ENCODE data around the gene VEGFB. TPM values are rescaled to one million over a fixed set of nuclear protein-coding genes. Genes with fewer than 3 reads are reported as not detected.
"Not testable (repeated sequence)": the region's sequence is repeated elsewhere in the genome, so short reads cannot be mapped to it uniquely, and the experiment has no call there.

VEGFB gene
- total RNA-seq, 2 donors from 2014 or later: 58.9 to 78.4 TPM

- peaks cover 15% of the 10 kb centered on the region for H3K4me1 ChIP-seq (ENCODE audit: control insufficient read depth, insufficient read depth, low read length)
- no peaks in the 10 kb centered on the region for H3K9me3 Mint-ChIP-seq
- H3K9me3 ChIP-seq (ENCODE audit: control insufficient read depth, low read length): no peaks in the 10 kb centered on the region
- 83% methylated on average over 6 of the region's 6 CpGs; no CpG with 5 or more reads in 1 of the 2 experiments for WGBS, 2 experiments (ENCODE audit: insufficient coverage in 1 of 2, insufficient read length in 1 of 2)
- no peaks in the 10 kb centered on the region for H3K27me3 ChIP-seq (ENCODE audit: control insufficient read depth, insufficient read depth, low read length, poor library complexity, severe bottlenecking)
- H3K36me3 ChIP-seq (ENCODE audit: control insufficient read depth, insufficient read depth, low read length): peaks cover 20% of the 10 kb centered on the region
- DNase-seq: no peak
- peak overlapping the region; percentile 96 for H3K4me3 ChIP-seq (ENCODE audit: low read length)
- H3K36me3 Mint-ChIP-seq (ENCODE audit: low read depth): peaks cover 16% of the 10 kb centered on the region
- H3K27me3 Mint-ChIP-seq (ENCODE audit: insufficient read depth): no peaks in the 10 kb centered on the region
- no peak overlapping the region for H3K27ac ChIP-seq (ENCODE audit: low read depth, low read length)
- H3K27ac Mint-ChIP-seq: no peak overlapping the region
- no peak for TF ChIP-seq CTCF (conservative IDR thresholded peaks at IDR 0.05)
- peak overlapping the region; percentile 86 for H3K4me3 Mint-ChIP-seq
- H3K4me1 Mint-ChIP-seq: peaks cover 29% of the 10 kb centered on the region
- H3K9ac ChIP-seq (ENCODE audit: extremely low read depth, low read length, poor library complexity, severe bottlenecking): peak overlapping the region; percentile 82
Measured at GRCh38 chr11:64244966-64245365, 10.6 kb downstream of the VEGFB start.

GRCh38 chr11:64245401-64245796, 11.0 kb downstream of the VEGFB start:
- Histone ChIP-seq H3K9ac (ENCODE audit: extremely low read depth, low read length, poor library complexity, severe bottlenecking) (peak overlapping the region; percentile 82), H3K36me3 (ENCODE audit: control insufficient read depth, insufficient read depth, low read length) (peaks cover 20% of the 10 kb centered on the region), H3K27ac (ENCODE audit: low read depth, low read length) (no peak overlapping the region), H3K4me3 (ENCODE audit: low read length) (peak overlapping the region; percentile 96), H3K4me1 (ENCODE audit: control insufficient read depth, insufficient read depth, low read length) (peaks cover 15% of the 10 kb centered on the region), H3K9me3 (ENCODE audit: control insufficient read depth, low read length) (no peaks in the 10 kb centered on the region), H3K27me3 (ENCODE audit: control insufficient read depth, insufficient read depth, low read length, poor library complexity, severe bottlenecking) (no peaks in the 10 kb centered on the region)
- H3K27ac Mint-ChIP-seq: peak overlapping the region; percentile 88
- WGBS, 2 experiments (ENCODE audit: insufficient coverage in 1 of 2, insufficient read length in 1 of 2): 35% methylated on average over 6 of the region's 6 CpGs; no CpG with 5 or more reads in 1 of the 2 experiments
- H3K4me3 Mint-ChIP-seq: peak overlapping the region; percentile 86
- no peak for TF ChIP-seq CTCF (conservative IDR thresholded peaks at IDR 0.05)
- peaks cover 27% of the 10 kb centered on the region for H3K4me1 Mint-ChIP-seq
- peaks cover 16% of the 10 kb centered on the region for H3K36me3 Mint-ChIP-seq (ENCODE audit: low read depth)
- no peak for DNase-seq
- no peaks in the 10 kb centered on the region for H3K27me3 Mint-ChIP-seq (ENCODE audit: insufficient read depth)
- H3K9me3 Mint-ChIP-seq: no peaks in the 10 kb centered on the region

- Histone ChIP-seq H3K9me3 (ENCODE audit: control insufficient read depth, low read length) (no peaks in the 10 kb centered on the region), H3K27me3 (ENCODE audit: control insufficient read depth, insufficient read depth, low read length, poor library complexity, severe bottlenecking) (no peaks in the 10 kb centered on the region), H3K27ac (ENCODE audit: low read depth, low read length) (peak overlapping the region; percentile 60), H3K4me1 (ENCODE audit: control insufficient read depth, insufficient read depth, low read length) (peaks cover 15% of the 10 kb centered on the region), H3K4me3 (ENCODE audit: low read length) (peak overlapping the region; percentile 96), H3K36me3 (ENCODE audit: control insufficient read depth, insufficient read depth, low read length) (peaks cover 20% of the 10 kb centered on the region), H3K9ac (ENCODE audit: extremely low read depth, low read length, poor library complexity, severe bottlenecking) (peak overlapping the region; percentile 82)
- Mint-ChIP-seq H3K27me3 (ENCODE audit: insufficient read depth) (no peaks in the 10 kb centered on the region), H3K36me3 (ENCODE audit: low read depth) (peaks cover 16% of the 10 kb centered on the region), H3K4me3 (peak overlapping the region; percentile 86), H3K4me1 (peaks cover 28% of the 10 kb centered on the region), H3K27ac (peak overlapping the region; percentile 88), H3K9me3 (no peaks in the 10 kb centered on the region)
- peak; percentile 80 for DNase-seq
- TF ChIP-seq CTCF (conservative IDR thresholded peaks at IDR 0.05): no peak
- WGBS, 2 experiments (ENCODE audit: insufficient coverage in 1 of 2, insufficient read length in 1 of 2): 0% methylated on average over 16 to 46 of the region's 46 CpGs
Measured at GRCh38 chr11:64245797-64246620, 11.6 kb downstream of the VEGFB start.

GRCh38 chr11:64246621-64246870, 12.2 kb downstream of the VEGFB start:
- Histone ChIP-seq H3K4me1 (ENCODE audit: control insufficient read depth, insufficient read depth, low read length) (peaks cover 15% of the 10 kb centered on the region), H3K4me3 (ENCODE audit: low read length) (peak overlapping the region; percentile 96), H3K36me3 (ENCODE audit: control insufficient read depth, insufficient read depth, low read length) (peaks cover 20% of the 10 kb centered on the region)
- H3K27me3 Mint-ChIP-seq (ENCODE audit: insufficient read depth); H3K9me3 Mint-ChIP-seq; H3K9ac ChIP-seq (ENCODE audit: extremely low read depth, low read length, poor library complexity, severe bottlenecking); H3K9me3 ChIP-seq (ENCODE audit: control insufficient read depth, low read length); H3K27ac ChIP-seq (ENCODE audit: low read depth, low read length); H3K27ac Mint-ChIP-seq; DNase-seq; H3K27me3 ChIP-seq (ENCODE audit: control insufficient read depth, insufficient read depth, low read length, poor library complexity, severe bottlenecking): not testable (repeated sequence)
- peaks cover 28% of the 10 kb centered on the region for H3K4me1 Mint-ChIP-seq
- H3K4me3 Mint-ChIP-seq: peak overlapping the region; percentile 86
- peaks cover 16% of the 10 kb centered on the region for H3K36me3 Mint-ChIP-seq (ENCODE audit: low read depth)
- WGBS, 2 experiments (ENCODE audit: insufficient coverage in 1 of 2, insufficient read length in 1 of 2): 0% methylated on average over 37 of the region's 43 CpGs; no CpG with 5 or more reads in 1 of the 2 experiments

Data from endodermal cell (in vitro differentiated cells).